Endodermal cell (in vitro differentiated cells): Measurements from ENCODE around the gene ZDHHC7. TPM values are rescaled to one million over a fixed set of nuclear protein-coding genes. Genes with fewer than 3 reads are reported as not detected.

Source experiments
- DNase-seq: peaks from one replicate; pipeline ENCODE4 v3.0.0-alpha.2; 2017
- H3K27ac ChIP-seq: 2 replicates; pipeline ENCODE4 v1.5.1; 2013; ENCODE audit warnings: mild to moderate bottlenecking, low read depth, low read length, moderate library complexity
- H3K27me3 ChIP-seq: 2 replicates; pipeline ENCODE4 v1.6.1; 2013; ENCODE audit warnings: mild to moderate bottlenecking, low read length, moderate library complexity; ENCODE audit not compliant: insufficient read depth, control insufficient read depth, poor library complexity, severe bottlenecking
- H3K36me3 ChIP-seq: 2 replicates; pipeline ENCODE4 v1.7.0; 2013; ENCODE audit warnings: mild to moderate bottlenecking, low read length, moderate library complexity; ENCODE audit not compliant: control insufficient read depth, insufficient read depth
- H3K4me1 ChIP-seq: one replicate; pipeline ENCODE4 v1.7.0; 2013; ENCODE audit warnings: low read length; ENCODE audit not compliant: control insufficient read depth, insufficient read depth
- H3K4me3 ChIP-seq: 2 replicates; pipeline ENCODE4 v1.5.1; 2013; ENCODE audit warnings: mild to moderate bottlenecking, low read length, moderate library complexity
- H3K9ac ChIP-seq: 2 replicates; pipeline ENCODE4 v1.6.1; 2013; ENCODE audit warnings: mild to moderate bottlenecking, low read length, moderate library complexity; ENCODE audit not compliant: poor library complexity, severe bottlenecking; ENCODE audit errors: extremely low read depth
- H3K9me3 ChIP-seq: 2 replicates; pipeline ENCODE4 v1.6.1; 2013; ENCODE audit warnings: mild to moderate bottlenecking, low read length, moderate library complexity; ENCODE audit not compliant: control insufficient read depth
- H3K27ac Mint-ChIP-seq: 2 replicates; pipeline ENCODE4 v1.8.0; 2020; ENCODE audit warnings: mixed read lengths
- H3K27me3 Mint-ChIP-seq: 2 replicates; pipeline ENCODE4 v1.8.0; 2021; ENCODE audit warnings: mild to moderate bottlenecking, mixed read lengths; ENCODE audit not compliant: insufficient read depth
- H3K36me3 Mint-ChIP-seq: 2 replicates; pipeline ENCODE4 v1.8.0; 2020; ENCODE audit warnings: low read depth, mixed read lengths
- H3K4me1 Mint-ChIP-seq: 2 replicates; pipeline ENCODE4 v1.8.0; 2020; ENCODE audit warnings: mixed read lengths
- H3K4me3 Mint-ChIP-seq: 2 replicates; pipeline ENCODE4 v1.8.0; 2020; ENCODE audit warnings: mild to moderate bottlenecking, moderate library complexity, mixed read lengths
- H3K9me3 Mint-ChIP-seq: 2 replicates; pipeline ENCODE4 v1.8.0; 2020; ENCODE audit warnings: mild to moderate bottlenecking, mixed read lengths
- WGBS, 2 experiments: methylation state at CpG; one replicate each; pipeline versions ENCODE4 v1.1.5 to v1.1.7; 2013; ENCODE audit warnings: missing lambda C conversion rate in 2 of 2, mixed read lengths in 1 of 2; ENCODE audit not compliant: insufficient coverage in 1 of 2, insufficient read length in 1 of 2; 5-methylcytosine and 5-hydroxymethylcytosine counted together
- total RNA-seq, 2 donors: library from RNA; stranded (reverse); fragmentation: NEBNext Ultra II Directional in 1 of 2; extraction: Animal tissue kit (Norgen Biotek cat#: 25700) in 1 of 2; gene quantifications; 2 replicates in 1 of 2; 3 replicates in 1 of 2; pipeline ENCODE4 v1.2.1, GENCODE V29; 2021
- TF ChIP-seq, protein P1 (sequence below): fragments of 200-600 bp; sonication (generic); conservative IDR thresholded peaks from 2 replicates; pipeline ENCODE4 v1.5.0; 2021; ENCODE audit warnings: antibody characterized with exemption, mild to moderate bottlenecking

The ZDHHC7 gene
- total RNA-seq, 2 donors from 2014 or later: 58.7 to 61.8 TPM

GRCh38 chr16:84929421-84930297 lies 81.7 kb downstream of the ZDHHC7 start:
- Mint-ChIP-seq H3K9me3 (no peaks in the 10 kb centered on the region), H3K36me3 (no peaks in the 10 kb centered on the region), H3K27me3 (no peaks in the 10 kb centered on the region), H3K4me3 (no peak overlapping the region), H3K4me1 (peaks cover 1% of the 10 kb centered on the region), H3K27ac (no peak overlapping the region)
- no peak overlapping the region for H3K4me3 ChIP-seq
- WGBS, 2 experiments: 89 to 91% methylated on average over 24 to 35 of the region's 36 CpGs
- H3K36me3 ChIP-seq: no peaks in the 10 kb centered on the region
- H3K27ac ChIP-seq: no peak overlapping the region
- TF ChIP-seq, protein P1, sequence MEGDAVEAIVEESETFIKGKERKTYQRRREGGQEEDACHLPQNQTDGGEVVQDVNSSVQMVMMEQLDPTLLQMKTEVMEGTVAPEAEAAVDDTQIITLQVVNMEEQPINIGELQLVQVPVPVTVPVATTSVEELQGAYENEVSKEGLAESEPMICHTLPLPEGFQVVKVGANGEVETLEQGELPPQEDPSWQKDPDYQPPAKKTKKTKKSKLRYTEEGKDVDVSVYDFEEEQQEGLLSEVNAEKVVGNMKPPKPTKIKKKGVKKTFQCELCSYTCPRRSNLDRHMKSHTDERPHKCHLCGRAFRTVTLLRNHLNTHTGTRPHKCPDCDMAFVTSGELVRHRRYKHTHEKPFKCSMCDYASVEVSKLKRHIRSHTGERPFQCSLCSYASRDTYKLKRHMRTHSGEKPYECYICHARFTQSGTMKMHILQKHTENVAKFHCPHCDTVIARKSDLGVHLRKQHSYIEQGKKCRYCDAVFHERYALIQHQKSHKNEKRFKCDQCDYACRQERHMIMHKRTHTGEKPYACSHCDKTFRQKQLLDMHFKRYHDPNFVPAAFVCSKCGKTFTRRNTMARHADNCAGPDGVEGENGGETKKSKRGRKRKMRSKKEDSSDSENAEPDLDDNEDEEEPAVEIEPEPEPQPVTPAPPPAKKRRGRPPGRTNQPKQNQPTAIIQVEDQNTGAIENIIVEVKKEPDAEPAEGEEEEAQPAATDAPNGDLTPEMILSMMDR: no peak
- no peak overlapping the region for H3K9ac ChIP-seq
- no peaks in the 10 kb centered on the region for H3K9me3 ChIP-seq
- no peak for DNase-seq
- no peaks in the 10 kb centered on the region for H3K27me3 ChIP-seq
- H3K4me1 ChIP-seq: no peaks in the 10 kb centered on the region

- no peaks in the 10 kb centered on the region for H3K27me3 Mint-ChIP-seq
- no peak overlapping the region for H3K27ac Mint-ChIP-seq
- WGBS, 2 experiments: 88 to 89% methylated on average over 12 to 16 of the region's 16 CpGs
- no peak overlapping the region for H3K9ac ChIP-seq
- no peak overlapping the region for H3K4me3 ChIP-seq
- H3K9me3 Mint-ChIP-seq: no peaks in the 10 kb centered on the region
- H3K4me3 Mint-ChIP-seq: no peak overlapping the region
- no peaks in the 10 kb centered on the region for H3K36me3 ChIP-seq
- H3K27me3 ChIP-seq: no peaks in the 10 kb centered on the region
- peaks cover 1% of the 10 kb centered on the region for H3K4me1 Mint-ChIP-seq
- no peaks in the 10 kb centered on the region for H3K4me1 ChIP-seq
- no peaks in the 10 kb centered on the region for H3K36me3 Mint-ChIP-seq
- no peaks in the 10 kb centered on the region for H3K9me3 ChIP-seq
- H3K27ac ChIP-seq: no peak overlapping the region
- DNase-seq: no peak
- TF ChIP-seq, protein P1: no peak
Observed at GRCh38 chr16:84928679-84929420, 82.5 kb downstream of the ZDHHC7 start.

DNA sequence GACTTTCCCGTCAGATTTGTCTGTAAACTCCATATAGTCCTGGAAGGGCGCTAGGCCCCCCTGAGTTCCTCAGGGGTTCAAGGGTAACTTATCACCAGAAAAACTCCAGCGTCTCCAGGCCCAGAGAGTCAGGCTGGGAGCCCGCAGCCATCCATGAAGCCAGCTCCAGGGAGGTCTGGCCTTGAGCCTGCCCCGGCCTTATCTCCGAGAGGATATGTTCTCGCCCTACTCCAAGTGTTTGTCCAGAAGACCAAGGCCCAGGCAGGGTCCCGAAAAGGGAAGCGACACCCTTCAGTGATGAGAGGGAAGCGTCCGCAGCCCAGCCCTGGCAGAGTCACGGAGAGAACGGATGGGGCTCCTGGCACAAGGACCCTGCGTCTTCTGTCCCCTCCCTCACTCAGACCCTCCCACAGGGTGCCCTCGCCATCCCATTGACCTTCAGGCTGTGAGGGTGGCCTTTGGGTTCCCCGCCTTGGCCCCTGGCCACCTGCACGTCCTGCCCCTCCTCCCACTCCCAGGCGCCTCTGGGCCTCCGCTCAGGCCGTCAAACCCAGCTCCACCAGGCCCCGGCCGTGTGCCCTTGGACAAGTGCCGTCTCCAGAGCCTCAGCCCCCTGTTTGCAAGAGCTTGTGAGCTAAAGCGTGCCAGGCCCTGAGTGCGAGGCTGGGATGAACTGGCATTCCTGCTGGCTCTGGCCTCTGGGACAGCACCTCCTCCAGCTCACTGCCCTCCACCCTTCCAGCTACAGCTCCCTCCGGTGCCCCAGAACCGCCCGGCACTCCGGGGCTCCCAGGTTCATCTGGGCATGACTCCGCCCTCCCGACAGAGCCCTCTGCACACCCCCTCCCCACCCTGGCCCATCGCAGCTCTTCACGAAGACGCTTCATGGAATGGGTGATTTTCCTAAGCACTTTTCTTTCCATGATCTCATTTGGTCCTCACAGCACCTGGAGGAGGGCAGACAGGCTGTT lies 83.4 kb downstream of the ZDHHC7 start:
- Histone ChIP-seq H3K27me3 (no peaks in the 10 kb centered on the region), H3K27ac (no peak overlapping the region), H3K4me1 (peaks cover 2% of the 10 kb centered on the region), H3K4me3 (no peak overlapping the region), H3K9ac (no peak overlapping the region), H3K9me3 (no peaks in the 10 kb centered on the region), H3K36me3 (no peaks in the 10 kb centered on the region)
- Mint-ChIP-seq H3K4me1 (peaks cover 1% of the 10 kb centered on the region), H3K27ac (no peak overlapping the region), H3K4me3 (no peak overlapping the region), H3K9me3 (no peaks in the 10 kb centered on the region), H3K36me3 (no peaks in the 10 kb centered on the region), H3K27me3 (no peaks in the 10 kb centered on the region)
- 86 to 88% methylated on average over 22 to 34 of the region's 34 CpGs for WGBS, 2 experiments
- no peak for DNase-seq
- TF ChIP-seq, protein P1: no peak
